OCI-LY3 (cell line): ENCODE results near the gene GLYR1.

ENCODE experiments used
- H2AFZ ChIP-seq: fragments of 200-600, 300-600 bp; shearing (Covaris generic); 2 replicates; pipeline ENCODE4 v1.6.0; 2014; ENCODE audit warnings: antibody characterized with exemption, low read depth, low read length
- H3K27ac ChIP-seq: fragments of 200-600, 300-600 bp; sonication (generic); 2 replicates; pipeline ENCODE4 v1.5.1; 2014; ENCODE audit warnings: mild to moderate bottlenecking, low read length, moderate library complexity, mixed read lengths
- H3K27me3 ChIP-seq: fragments of 200-600, 300-600 bp; sonication (generic); 2 replicates; pipeline ENCODE4 v1.6.1; 2014; ENCODE audit warnings: low read depth, low read length, mixed read lengths
- H3K36me3 ChIP-seq: fragments of 200-600, 300-600 bp; sonication (generic); replicated peaks from 2 replicates; pipeline ENCODE3; 2014; ENCODE audit warnings: low read depth, low read length, mixed read lengths
- H3K4me1 ChIP-seq: fragments of 300-600, 200-600 bp; sonication (generic); 2 replicates; pipeline ENCODE4 v1.6.1; 2014; ENCODE audit warnings: low read length, mixed read lengths
- H3K4me2 ChIP-seq: fragments of 200-600, 300-600 bp; sonication (generic); 2 replicates; pipeline ENCODE4 v1.6.1; 2014; ENCODE audit warnings: low read length, mixed read lengths
- H3K4me3 ChIP-seq: fragments of 300-600, 200-600 bp; sonication (generic); 2 replicates; pipeline ENCODE4 v1.5.1; 2014; ENCODE audit warnings: antibody characterized with exemption, mild to moderate bottlenecking, low read length, moderate library complexity
- H3K79me2 ChIP-seq: fragments of 300-600, 200-600 bp; shearing (Covaris generic); 2 replicates; pipeline ENCODE4 v1.6.1; 2014; ENCODE audit warnings: mild to moderate bottlenecking, low read length, mixed read lengths
- H3K9ac ChIP-seq: fragments of 300-600, 200-600 bp; shearing (Covaris generic); 2 replicates; pipeline ENCODE4 v1.6.0; 2014; ENCODE audit warnings: mild to moderate bottlenecking, low read length, moderate library complexity
- H3K9me3 ChIP-seq: fragments of 200-600, 300-600 bp; shearing (Covaris generic); 2 replicates; pipeline ENCODE4 v1.6.1; 2014; ENCODE audit warnings: low read length, mixed read lengths; ENCODE audit not compliant: insufficient read depth
- H4K20me1 ChIP-seq: fragments of 200-600, 300-600 bp; sonication (generic); 2 replicates; pipeline ENCODE4 v1.6.1; 2016; ENCODE audit warnings: low read length, mixed read lengths; ENCODE audit not compliant: insufficient read depth
- CTCF ChIP-seq: fragments of 200-600, 300-600 bp; sonication (generic); IDR thresholded peaks from 2 replicates; pipeline ENCODE4 v1.5.1; 2014; ENCODE audit warnings: antibody characterized with exemption, low read length, low read depth
- EZH2phosphoT487 ChIP-seq: fragments of 200-600 bp; shearing (Covaris generic); IDR thresholded peaks from 2 replicates; pipeline ENCODE4 v1.6.1; 2018; ENCODE audit warnings: antibody characterized with exemption, mixed run types, low read depth

Gene GLYR1

GRCh38 chr16:4769306-4769638 is 77.8 kb downstream of the GLYR1 start:
- Histone ChIP-seq H3K9me3 (no peaks in the 10 kb centered on the region), H3K4me1 (peaks cover 10% of the 10 kb centered on the region), H3K4me2 (peak overlapping the region; percentile 86), H3K79me2 (peaks cover 15% of the 10 kb centered on the region), H3K4me3 (peak overlapping the region; percentile 81), H3K9ac (peak overlapping the region; percentile 4; the same call in 1 of the 2 replicates), H4K20me1 (no peaks in the 10 kb centered on the region), H3K36me3 (no peaks in the 10 kb centered on the region), H3K27me3 (no peaks in the 10 kb centered on the region), H2AFZ (peak overlapping the region; percentile 73), H3K27ac (no peak overlapping the region)
- TF ChIP-seq CTCF (no peak), EZH2phosphoT487 (no peak)

GRCh38 chr16:4768549-4769305 is 78.4 kb downstream of the GLYR1 start:
- Histone ChIP-seq H3K27me3 (no peaks in the 10 kb centered on the region), H2AFZ (peak overlapping the region; percentile 73), H4K20me1 (no peaks in the 10 kb centered on the region), H3K4me3 (peak overlapping the region; percentile 81), H3K4me2 (peak overlapping the region; percentile 86), H3K9ac (peak overlapping the region; percentile 70), H3K79me2 (peaks cover 16% of the 10 kb centered on the region), H3K4me1 (peaks cover 10% of the 10 kb centered on the region), H3K27ac (peak overlapping the region; percentile 25), H3K9me3 (no peaks in the 10 kb centered on the region), H3K36me3 (peaks cover 3% of the 10 kb centered on the region)
- TF ChIP-seq EZH2phosphoT487 (no peak), CTCF (no peak)

- Histone ChIP-seq H3K27me3 (no peaks in the 10 kb centered on the region), H4K20me1 (no peaks in the 10 kb centered on the region), H3K4me1 (peaks cover 10% of the 10 kb centered on the region), H3K4me2 (peak overlapping the region; percentile 86), H3K27ac (peak overlapping the region; percentile 25), H3K79me2 (peaks cover 18% of the 10 kb centered on the region), H2AFZ (peak overlapping the region; percentile 73), H3K9me3 (no peaks in the 10 kb centered on the region), H3K9ac (peak overlapping the region; percentile 70), H3K4me3 (peak overlapping the region; percentile 81), H3K36me3 (peaks cover 7% of the 10 kb centered on the region)
- TF ChIP-seq CTCF (no peak), EZH2phosphoT487 (no peak)
Observed at GRCh38 chr16:4767872-4768548, 79.1 kb downstream of the GLYR1 start.

GRCh38 chr16:4766875-4767628 is 80.0 kb downstream of the GLYR1 start, which contains the start of gene ZNF500:
TSS of gene ZNF500 (minus strand) at chr16:4767162. CDS start at chr16:4765978, 1,184 bp downstream.
- Histone ChIP-seq H3K4me3 (peak within 1 kb of the TSS; percentile 81), H2AFZ (peak within 1 kb of the TSS; percentile 73; the same call in 1 of the 2 replicates), H3K9me3 (no peaks in the 10 kb centered on the region), H3K4me2 (peak within 1 kb of the TSS; percentile 86), H3K27me3 (no peaks in the 10 kb centered on the region), H3K9ac (peak within 1 kb of the TSS; percentile 70), H3K79me2 (peaks cover 18% of the 10 kb centered on the region), H3K4me1 (peaks cover 10% of the 10 kb centered on the region), H3K27ac (peak within 1 kb of the TSS; percentile 25), H3K36me3 (peaks cover 7% of the 10 kb centered on the region), H4K20me1 (no peaks in the 10 kb centered on the region)
- TF ChIP-seq CTCF (no peak), EZH2phosphoT487 (no peak)
